HG02870 (cell line): ENCODE results near the gene NNMT.

Experiments used
- ATAC-seq: cut with Tn5 transposase; IDR thresholded peaks from one replicate; pipeline ENCODE4 v1.9.1; 2021; ENCODE audit warnings: mild to moderate bottlenecking, moderate library complexity; ENCODE audit not compliant: unreplicated experiment

Gene NNMT

GRCh38 chr11:114262681-114263512 lies 33.3 kb upstream of the NNMT start:
- ATAC-seq, result no peak

DNA sequence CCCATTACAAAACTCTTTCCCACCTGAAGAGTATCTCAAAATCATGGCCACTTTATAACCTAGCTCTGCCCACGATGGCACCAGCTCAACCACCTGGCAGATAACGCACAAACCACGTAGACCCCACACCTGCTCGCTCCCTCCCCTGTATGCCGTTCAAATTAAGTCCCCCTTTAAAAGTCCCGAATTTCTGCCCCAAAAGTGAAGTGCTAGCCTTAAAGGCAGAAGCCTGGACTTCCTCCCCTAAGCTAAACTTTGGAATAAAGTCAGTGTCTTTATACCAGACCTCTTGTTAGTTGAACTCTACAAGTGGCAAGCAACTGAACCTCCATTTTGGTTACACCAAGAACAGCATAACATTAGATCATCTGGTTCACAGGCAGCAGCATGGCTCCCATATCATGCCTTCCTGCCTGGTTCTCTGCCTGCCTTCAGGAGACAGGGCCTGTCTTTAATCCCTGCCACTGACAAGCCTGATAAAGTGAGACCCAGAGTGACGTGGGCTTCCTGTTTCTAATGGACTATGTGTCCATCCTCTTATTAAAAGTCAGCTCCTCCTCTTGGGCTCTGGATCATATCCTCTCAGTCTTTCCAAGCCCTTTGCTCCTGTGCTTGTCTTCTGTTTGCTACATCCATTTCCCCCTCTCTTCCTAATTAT lies 32.6 kb upstream of the NNMT start:
- ATAC-seq, result no peak

DNA sequence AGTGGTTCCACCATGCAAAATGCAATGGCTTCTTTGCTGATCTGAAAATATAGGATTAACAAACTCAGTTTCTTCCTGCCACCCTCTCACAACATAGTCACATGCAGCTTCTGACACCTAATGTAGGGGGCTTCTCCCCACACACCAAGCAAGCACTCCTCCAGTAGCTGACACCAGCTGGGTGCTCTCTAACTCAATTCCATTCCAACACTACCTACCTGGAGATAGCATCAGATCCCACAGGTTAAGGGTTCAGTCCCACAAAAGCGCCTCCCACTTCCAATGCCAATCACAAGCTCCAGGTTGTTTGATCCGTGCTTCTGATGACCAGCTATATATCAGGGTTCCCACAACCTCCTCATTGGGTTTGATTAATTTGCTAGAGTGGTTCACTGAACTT lies 31.8 kb upstream of the NNMT start:
- no peak for ATAC-seq

DNA sequence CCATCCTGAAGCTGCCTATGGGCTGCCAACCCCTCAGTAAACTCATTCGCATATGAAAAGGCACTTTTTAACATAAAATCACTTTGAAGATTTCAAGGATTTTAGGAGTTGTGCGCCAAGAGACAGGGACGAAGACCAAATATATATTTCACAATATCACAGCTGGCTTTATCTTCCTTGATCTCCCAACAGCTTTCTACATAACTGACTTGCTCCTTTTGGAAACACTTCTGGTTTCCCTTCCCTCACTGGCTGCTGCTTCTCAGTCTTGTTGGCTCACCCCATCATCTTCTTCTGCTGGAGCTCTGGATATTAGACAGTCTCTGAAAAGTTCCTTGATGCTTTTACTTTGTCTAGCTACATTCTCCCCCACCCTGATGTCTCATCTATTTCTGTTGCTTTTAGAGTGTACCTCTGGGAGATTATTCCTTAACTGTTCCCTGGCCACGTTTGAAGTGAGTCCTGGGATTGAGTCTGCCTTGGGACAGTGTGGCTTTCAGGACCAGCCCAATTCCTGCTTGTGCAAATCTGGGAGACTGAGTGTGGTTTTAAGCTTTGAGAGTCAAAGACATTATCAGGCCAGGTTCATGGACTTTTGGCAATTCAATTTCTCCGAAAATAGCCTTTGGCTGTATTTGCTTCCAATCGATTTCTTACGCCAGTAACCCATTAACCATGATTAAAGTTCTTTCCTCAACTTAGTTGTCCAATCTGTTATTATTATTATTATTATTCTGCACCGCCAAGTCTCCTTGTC lies 30.9 kb upstream of the NNMT start:
- no peak for ATAC-seq

DNA sequence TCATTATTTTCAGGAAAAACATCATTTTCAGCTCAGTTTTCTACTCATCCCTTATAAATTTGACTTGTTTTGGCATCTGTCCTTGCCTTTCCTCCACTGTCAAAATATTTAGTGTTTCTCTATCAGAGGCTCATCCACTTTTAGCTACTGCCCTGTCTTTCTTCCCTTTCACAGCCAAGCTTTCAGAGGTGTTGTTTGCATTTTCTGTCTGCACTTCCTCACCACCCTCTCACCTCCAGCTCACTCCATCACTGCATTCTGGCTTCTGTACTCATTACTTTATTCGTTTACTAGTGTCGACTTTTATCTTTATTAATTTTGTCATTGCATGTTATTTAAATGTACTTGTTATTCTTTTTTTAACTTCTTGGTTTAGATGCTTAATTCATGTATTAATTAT lies 26.7 kb upstream of the NNMT start:
- no peak for ATAC-seq

DNA sequence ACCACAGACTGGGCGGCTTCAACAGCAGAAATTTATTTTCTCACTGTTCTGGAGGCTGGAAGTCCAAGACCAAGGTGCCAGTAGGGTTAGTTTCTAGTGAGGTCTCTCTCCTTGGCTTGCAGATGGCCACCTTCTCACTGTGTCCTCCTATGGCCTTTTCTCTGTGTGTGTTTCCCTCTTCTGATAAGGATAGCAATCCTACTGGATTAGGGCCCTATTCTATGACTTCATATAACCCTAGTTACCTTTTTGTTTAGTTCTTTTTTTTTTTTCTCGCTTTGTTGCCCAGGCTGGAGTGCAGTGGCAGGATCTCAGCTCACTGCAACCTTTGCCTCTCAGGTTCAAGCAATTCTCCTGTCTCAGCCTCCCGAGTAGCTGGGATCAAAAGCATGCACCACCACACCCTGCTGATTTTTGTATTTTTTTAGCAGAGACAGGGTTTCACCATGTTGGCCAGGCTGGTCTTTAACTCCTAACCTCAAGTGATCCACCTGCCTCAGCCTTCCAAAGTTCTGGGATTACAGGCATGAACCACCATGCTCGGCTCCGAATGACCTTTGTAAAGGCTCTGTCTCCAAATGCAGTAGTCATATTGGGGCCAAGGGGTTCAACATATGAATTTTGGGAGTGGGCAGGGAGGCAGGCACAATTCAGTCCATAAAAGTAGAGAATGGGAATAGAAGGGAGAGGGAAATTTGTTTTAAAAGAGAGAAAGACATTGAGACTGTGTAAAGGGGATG lies 25.5 kb upstream of the NNMT start:
- no peak for ATAC-seq

DNA sequence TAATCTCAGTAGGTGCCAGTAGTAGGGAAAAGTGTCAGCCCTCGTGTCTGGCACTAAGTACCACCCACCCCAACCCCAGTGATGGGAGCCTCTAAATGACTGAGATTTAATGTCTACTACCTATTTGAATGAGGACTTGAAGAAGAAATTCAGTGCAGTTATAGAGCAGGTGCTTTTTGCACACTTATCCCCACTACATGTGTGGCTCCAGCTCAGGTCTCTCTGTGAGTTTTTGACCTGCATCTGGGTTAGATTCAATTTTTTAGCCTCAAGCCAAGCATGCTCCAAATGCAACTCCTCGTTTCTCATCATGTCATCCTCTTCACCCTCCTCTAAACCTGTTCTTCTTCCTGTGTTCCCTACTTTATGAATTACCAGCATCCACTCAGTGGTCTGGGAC lies 24.9 kb upstream of the NNMT start:
- no peak for ATAC-seq

DNA sequence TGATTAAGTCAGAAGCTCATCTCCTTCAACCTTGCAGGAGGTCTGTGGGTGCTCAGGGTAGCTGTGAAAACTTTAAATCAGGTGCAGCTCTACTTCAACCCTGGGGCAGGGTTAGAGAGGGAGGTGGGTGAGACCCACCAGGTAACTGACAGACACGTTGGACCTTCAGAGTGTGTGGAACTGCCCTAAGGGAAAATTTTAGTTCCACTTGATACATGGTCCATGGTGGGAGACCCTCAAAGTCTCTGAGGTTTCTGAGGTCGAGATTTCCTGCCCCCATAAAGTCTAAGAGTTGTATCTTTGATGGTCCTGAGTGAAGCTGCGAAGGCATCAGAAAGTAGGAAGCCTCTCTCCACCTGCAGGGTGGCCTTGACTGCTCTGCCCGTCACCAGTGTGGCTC lies 23.9 kb upstream of the NNMT start:
- no peak for ATAC-seq

GRCh38 chr11:114273071-114273470 lies 23.1 kb upstream of the NNMT start:
- no peak for ATAC-seq

DNA sequence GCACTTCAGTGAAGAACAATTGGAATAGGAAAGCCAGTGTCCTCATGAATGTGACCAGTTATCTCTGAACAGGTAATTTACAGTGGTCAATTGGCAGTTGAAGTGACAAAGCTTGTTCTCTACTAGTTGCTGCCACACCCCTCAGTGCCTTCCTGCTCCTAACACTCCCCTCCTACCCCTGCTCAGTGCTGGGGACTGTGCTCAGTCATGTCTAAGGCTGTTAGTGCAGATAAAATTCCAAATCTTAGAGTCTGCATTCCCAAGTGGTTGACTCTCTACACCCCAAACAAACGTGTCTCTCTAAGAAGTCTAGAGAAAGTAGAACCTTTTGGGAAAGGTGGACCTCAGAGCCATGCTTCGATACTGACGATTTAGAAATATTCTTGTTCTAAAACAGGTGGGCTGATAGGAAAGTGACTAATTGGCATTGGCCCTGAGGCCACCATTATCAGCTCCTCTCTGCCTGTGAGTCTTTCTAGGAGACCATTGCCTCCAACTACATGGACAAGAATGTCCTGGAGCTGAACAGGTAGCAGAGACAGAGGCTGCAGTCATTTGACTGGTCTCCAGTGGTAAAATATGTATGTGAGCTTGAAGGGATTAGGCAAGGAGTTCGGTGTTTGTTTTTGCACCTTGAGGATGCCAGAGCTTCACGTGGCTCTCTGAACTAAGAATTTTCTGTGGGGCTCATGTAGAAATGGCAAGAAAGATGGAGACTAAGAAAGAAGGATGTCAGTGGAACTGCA lies 22.1 kb upstream of the NNMT start:
- ATAC-seq, result no peak

- ATAC-seq, result no peak
Observed at GRCh38 chr11:114274637-114275036, 21.6 kb upstream of the NNMT start.

DNA sequence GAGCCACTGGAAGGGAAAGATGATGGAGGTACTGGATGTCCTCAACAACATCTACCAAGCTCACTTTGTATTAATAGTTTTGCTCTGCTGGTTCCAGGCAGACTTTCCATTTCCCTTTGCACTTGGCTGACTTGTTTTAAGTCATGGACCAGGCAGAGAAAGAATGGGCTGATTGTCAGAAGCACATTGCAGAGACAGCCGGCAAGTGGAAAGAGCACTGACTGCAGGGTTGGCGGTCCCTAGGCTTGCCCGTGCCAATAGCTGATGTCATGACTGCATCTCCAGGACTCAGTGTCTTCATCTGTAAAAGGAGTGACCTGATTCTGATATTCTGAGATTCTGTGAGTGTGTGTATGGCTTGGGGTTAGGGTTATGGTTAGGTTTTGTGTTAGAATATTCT lies 20.9 kb upstream of the NNMT start:
- no peak for ATAC-seq

- no peak for ATAC-seq
Observed at GRCh38 chr11:114276077-114276476, 20.1 kb upstream of the NNMT start.

DNA sequence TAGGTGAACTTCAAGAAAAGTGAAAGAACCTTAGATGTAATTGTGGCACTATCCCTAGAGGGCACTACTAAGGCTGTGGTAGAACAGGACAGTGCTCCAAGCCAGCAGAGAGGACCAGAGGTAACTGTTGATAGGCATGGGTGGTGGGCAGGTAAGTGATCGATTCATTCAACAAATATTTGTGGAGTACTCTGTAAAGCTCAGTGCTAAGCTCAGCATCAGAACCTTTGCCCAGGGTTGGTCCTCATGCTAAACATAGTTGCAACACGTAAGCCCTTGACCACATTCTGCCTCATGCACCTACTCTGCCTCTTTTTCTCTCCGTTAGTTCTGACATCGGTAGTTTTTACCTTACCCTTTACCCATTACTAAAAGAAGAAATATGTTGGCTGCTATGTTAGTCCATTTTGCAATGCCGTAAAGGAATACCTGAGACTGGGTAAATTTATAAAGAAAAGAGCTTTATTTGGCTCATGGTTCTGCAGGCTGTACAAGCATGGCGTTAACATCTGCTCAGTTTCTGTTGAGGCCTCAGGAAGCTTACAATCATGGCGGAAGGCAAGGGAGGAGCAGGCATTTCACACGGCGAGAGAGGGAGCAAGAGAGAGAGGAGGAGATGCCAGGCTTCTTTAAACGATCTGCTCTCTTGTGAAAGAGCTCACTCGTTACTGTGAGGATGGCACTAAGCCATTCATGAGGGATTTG lies 18.4 kb upstream of the NNMT start:
- no peak for ATAC-seq

DNA sequence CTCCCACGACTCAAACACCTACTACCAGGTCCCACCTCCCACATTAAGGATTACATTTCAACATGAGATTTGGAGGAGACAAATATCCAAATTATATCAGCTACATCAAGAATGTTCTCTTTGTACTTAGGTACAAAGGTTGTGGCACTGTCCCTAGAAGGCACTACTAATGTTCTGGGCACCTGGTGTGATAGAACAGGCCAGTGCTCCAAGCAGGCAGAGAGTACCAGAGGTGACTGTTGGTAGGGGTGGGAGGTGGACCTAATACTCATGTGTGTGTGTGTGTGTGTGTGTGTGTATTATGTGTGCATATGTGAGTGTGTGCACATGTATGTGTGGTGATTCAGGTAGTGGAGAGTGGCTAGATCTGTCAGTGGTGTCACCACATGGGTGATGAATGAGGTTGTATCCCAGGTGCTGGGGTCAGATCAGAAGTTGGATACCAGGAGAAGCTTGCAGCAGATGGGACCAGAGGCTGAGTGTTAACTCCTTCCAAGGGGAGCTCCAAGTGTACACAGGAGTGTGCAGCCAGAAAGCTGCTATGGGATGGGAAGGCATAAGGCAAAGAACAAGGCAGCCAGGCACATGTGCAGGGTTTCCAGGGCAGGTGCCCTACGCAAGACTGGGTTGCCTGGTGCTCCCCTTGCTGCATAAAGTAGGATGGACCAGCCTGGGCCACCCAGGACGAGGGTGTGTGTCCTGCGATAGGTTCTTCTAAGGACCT lies 17.7 kb upstream of the NNMT start:
- no peak for ATAC-seq

- ATAC-seq, result no peak
Observed at GRCh38 chr11:114279792-114280546, 16.2 kb upstream of the NNMT start.

DNA sequence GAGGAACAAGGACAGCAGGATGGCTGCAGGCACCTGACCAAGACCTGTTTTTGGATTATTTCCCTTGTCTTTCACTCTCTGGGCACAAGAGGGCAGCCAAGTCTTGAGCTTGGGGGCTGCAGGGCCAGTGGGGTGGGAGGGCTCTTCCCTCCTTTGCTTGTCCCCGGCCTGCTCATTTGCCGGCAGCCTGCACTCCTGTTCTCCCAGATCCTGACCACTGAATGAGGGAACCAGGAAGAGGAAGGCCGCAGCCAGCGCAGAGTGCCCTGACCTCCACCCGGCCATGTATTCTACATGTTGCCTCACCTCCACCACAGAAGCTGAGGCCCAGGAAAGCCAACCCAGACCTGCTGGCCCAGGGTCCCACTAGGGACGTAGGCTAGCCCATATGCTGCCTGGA lies 15.5 kb upstream of the NNMT start:
- ATAC-seq, result no peak

- no peak for ATAC-seq
Observed at GRCh38 chr11:114281388-114281956, 14.7 kb upstream of the NNMT start.
